ENCODE results near the gene CPXM2.

The CPXM2 gene

DNA sequence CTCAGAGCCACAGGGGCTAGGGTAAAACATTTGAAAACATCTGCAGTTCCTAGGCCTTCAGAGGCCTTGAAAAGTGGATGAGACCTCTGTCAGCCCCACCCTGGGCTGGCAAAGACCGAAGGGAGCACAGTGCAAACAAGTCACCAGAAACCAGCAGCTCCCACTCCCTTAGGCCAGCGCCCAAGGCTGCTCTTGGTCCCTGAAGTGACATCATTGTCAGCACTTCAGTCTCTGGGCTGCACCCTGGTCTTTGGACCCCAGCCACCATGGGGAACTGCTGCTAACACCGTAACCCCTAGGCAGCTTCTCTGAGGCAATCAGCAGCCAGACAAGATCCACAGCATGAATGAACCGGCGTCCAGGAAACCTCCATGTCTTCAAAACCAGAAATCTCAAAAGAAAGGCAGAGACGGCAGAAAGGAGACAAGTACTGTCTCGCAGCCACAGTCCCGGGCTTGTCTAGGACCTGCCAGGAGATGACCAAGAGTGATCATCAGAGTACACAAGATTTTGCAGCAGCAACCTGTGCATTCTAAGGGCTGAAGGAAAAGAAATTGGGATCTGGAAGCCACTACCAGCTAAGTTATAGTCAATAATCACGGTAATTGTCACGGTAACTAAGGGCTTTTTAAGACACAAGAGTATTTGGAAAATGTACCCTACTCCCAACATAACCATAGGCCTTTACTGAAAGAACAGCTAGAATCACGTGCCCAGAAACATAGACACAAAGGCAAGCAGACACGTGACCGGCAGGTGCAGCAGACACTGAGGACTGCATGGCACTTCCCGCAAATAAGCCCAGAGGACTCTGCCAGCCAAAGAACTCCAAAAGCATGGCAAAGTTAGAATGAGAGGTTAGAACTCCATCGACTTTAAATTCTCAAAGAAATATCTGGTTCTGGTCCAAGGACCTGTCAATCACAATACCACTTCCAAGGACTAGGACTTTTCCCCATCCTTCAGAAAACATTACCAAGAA, 23.3 kb downstream of the CPXM2 start:
- H3K27ac ChIP-seq = no peak overlapping the region
- H3K4me3 ChIP-seq (ENCODE audit: low read depth, low read length) = no peak overlapping the region
- TF ChIP-seq, protein P1, sequence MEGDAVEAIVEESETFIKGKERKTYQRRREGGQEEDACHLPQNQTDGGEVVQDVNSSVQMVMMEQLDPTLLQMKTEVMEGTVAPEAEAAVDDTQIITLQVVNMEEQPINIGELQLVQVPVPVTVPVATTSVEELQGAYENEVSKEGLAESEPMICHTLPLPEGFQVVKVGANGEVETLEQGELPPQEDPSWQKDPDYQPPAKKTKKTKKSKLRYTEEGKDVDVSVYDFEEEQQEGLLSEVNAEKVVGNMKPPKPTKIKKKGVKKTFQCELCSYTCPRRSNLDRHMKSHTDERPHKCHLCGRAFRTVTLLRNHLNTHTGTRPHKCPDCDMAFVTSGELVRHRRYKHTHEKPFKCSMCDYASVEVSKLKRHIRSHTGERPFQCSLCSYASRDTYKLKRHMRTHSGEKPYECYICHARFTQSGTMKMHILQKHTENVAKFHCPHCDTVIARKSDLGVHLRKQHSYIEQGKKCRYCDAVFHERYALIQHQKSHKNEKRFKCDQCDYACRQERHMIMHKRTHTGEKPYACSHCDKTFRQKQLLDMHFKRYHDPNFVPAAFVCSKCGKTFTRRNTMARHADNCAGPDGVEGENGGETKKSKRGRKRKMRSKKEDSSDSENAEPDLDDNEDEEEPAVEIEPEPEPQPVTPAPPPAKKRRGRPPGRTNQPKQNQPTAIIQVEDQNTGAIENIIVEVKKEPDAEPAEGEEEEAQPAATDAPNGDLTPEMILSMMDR (IDR thresholded peaks at IDR 0.05; ENCODE audit: low read depth, low read length) = no peak
- peaks cover 88% of the 10 kb centered on the region for H3K27me3 ChIP-seq (ENCODE audit: insufficient read depth, low read depth, severe bottlenecking)
- no peaks in the 10 kb centered on the region for H3K9me3 ChIP-seq (ENCODE audit: severe bottlenecking)
- H3K36me3 ChIP-seq = no peaks in the 10 kb centered on the region
- DNase-seq = no peak

DNA sequence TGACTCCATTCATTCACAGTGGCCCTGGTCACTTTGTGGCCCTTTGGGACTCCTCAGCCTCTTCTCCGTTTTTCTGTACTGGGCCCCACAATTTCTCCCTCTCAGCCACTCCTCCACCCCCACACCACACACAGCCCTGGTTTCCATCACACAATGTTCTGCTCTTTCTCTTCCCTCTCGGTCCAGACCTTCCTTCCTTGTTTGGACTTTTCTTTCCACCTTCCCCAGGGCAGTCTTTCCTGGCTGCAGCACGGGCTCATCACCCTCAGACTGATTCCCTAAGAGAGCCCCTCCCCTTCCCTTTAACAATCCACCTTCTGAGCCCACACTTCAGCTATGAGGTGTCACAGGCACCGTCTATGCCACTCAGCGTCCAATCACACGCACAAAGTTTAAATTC, 25.7 kb downstream of the CPXM2 start:
- no peaks in the 10 kb centered on the region for H3K9me3 ChIP-seq (ENCODE audit: severe bottlenecking)
- no peak overlapping the region for H3K4me3 ChIP-seq (ENCODE audit: low read depth, low read length)
- no peak overlapping the region for H3K27ac ChIP-seq
- H3K36me3 ChIP-seq = no peaks in the 10 kb centered on the region
- DNase-seq = no peak
- TF ChIP-seq, protein P1 (IDR thresholded peaks at IDR 0.05; ENCODE audit: low read depth, low read length) = no peak
- peaks cover 95% of the 10 kb centered on the region for H3K27me3 ChIP-seq (ENCODE audit: insufficient read depth, low read depth, severe bottlenecking)

DNA sequence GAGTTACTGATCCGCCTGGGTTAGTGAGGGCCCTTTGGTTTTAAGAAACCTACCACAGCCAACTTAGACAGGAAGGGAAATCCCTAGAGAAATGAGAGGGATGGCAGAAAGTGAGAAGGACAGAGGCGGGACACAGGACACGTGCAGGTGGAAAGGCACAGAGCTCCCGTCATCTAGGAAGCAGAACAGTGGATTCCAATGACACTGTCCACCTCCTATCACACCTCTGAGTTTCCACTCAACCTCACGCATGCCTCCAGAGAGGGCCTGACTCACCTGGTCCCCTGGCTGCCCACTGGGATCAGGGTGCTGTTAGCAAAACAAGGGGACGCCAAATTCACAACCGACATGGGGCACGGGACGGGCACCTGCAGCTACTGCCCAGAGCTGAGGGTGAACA, 26.3 kb downstream of the CPXM2 start:
- Histone ChIP-seq H3K4me3 (ENCODE audit: low read depth, low read length) (no peak overlapping the region), H3K36me3 (no peaks in the 10 kb centered on the region), H3K27ac (no peak overlapping the region), H3K9me3 (ENCODE audit: severe bottlenecking) (no peaks in the 10 kb centered on the region), H3K27me3 (ENCODE audit: insufficient read depth, low read depth, severe bottlenecking) (peaks cover 95% of the 10 kb centered on the region)
- no peak for DNase-seq
- TF ChIP-seq, protein P1 (IDR thresholded peaks at IDR 0.05; ENCODE audit: low read depth, low read length) = no peak

DNA sequence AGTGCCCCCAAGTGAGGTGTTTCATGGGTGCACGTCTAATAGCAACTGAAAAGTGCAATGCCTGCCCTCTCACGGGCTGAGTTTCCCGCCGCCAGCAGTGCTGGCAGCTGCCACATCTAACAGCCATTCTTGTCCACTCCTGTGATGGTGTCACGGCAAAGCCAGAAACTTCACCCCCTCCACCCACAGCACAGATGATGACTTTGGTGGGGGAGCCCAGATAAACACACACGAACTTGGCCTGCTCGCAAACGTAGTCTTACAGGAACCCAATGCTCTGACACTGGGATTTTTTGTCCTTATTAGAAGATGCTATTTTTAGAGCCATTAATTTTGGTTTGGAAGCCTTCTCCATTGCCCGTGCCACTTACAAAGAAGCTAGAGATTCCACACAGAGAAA, 26.7 kb downstream of the CPXM2 start:
- H3K27ac ChIP-seq = no peak overlapping the region
- no peaks in the 10 kb centered on the region for H3K36me3 ChIP-seq
- no peak overlapping the region for H3K4me3 ChIP-seq (ENCODE audit: low read depth, low read length)
- H3K27me3 ChIP-seq (ENCODE audit: insufficient read depth, low read depth, severe bottlenecking) = peaks cover 95% of the 10 kb centered on the region
- no peaks in the 10 kb centered on the region for H3K9me3 ChIP-seq (ENCODE audit: severe bottlenecking)
- no peak for DNase-seq
- TF ChIP-seq, protein P1 (IDR thresholded peaks at IDR 0.05; ENCODE audit: low read depth, low read length) = no peak

DNA sequence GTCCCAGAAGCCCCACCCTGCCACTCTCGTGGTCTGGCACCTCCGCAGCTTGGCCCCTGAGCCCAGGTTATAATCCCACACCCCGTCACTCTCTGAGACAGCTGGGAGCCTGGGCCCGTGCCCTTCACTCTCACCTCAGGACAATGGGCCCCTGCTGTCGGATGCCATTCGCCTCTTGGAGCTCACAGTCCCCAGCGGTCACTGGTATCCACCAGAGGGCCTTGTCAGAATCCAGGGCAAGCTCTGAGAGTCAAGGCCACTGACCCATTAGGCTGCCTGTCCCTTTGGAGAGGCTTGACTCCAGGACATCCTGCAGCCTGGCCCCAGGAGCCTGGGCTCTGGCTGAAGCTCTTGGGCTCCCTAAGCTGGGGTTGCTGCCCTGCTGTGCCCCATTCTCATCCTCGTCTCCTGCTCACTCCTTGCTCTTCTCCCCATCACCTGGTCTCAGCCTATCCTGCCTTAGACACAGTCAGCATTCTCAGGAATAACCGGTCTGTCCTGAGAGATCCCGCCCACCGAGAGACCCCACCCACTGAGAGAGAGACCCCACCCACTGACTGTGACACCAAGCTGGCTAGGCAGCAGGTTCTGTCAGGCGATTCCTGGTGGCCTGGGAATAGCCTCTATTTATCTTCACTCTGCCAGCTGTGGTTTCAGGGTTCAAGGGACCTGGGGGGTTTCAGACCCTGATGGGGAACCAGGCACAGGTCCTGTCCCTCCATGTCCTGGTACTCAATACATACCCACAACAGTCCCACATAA, 27.7 kb downstream of the CPXM2 start:
- peaks cover 95% of the 10 kb centered on the region for H3K27me3 ChIP-seq (ENCODE audit: insufficient read depth, low read depth, severe bottlenecking)
- H3K27ac ChIP-seq = no peak overlapping the region
- no peaks in the 10 kb centered on the region for H3K36me3 ChIP-seq
- TF ChIP-seq, protein P1 (IDR thresholded peaks at IDR 0.05; ENCODE audit: low read depth, low read length) = no peak
- no peak overlapping the region for H3K4me3 ChIP-seq (ENCODE audit: low read depth, low read length)
- DNase-seq = no peak
- H3K9me3 ChIP-seq (ENCODE audit: severe bottlenecking) = no peaks in the 10 kb centered on the region

Data from WERI-Rb-1 (cell line).